ENCODE measurements around the gene P2RX3. TPM values are rescaled to one million over a fixed set of nuclear protein-coding genes. Genes with fewer than 3 reads are reported as not detected.
"Not testable (repeated sequence)": the region's sequence is repeated elsewhere in the genome, so short reads cannot be mapped to it uniquely, and the experiment has no call there.

Gene P2RX3
- total and polyA plus RNA-seq, 2 of the 8 experiments (the other 6 are each of a cell fraction or from before 2014, with no cell fraction given) = 0.45 to 0.47 TPM

DNA sequence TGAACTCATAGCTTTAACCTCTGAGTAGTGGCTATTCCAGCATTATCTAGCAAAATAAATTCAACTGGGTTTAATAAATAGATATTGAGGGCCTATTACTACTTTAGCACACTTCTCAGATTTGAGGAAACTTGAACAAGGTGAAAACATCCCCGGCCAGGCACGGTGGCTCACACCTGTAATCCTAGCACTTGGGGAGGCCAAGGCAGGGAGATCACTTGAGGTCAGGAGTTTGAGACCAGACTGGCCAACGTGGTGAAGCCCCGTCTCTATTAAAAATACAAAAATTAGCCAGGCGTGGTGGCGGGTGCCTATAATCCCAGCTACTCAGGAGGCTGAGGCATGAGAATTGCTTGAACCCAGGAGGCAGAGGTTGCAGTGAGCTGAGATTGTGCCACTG, 1.3 kb upstream of the P2RX3 start:
- DNase-seq (ENCODE audit: low read depth in 1 of 2, low spot score in 2 of 2); H4K20me1 ChIP-seq (replicated peaks in 1 of 2; ENCODE audit: control insufficient read depth in 1 of 2, insufficient read depth in 2 of 2, low read length in 2 of 2); H3K4me1 ChIP-seq (replicated peaks in 1 of 4; ENCODE audit: control insufficient read depth in 3 of 4, insufficient read depth in 4 of 4, low read length in 3 of 4); H2BK120ac ChIP-seq (replicated peaks; ENCODE audit: low read depth, low read length); H2AFZ ChIP-seq (ENCODE audit: low read length); H4K8ac ChIP-seq (ENCODE audit: extremely low read depth, insufficient read depth, low read length); H4K5ac ChIP-seq (ENCODE audit: insufficient read length, low read depth, low read length); H2BK20ac ChIP-seq (ENCODE audit: low read length); H3K27ac ChIP-seq (ENCODE audit: low read depth, low read length); H3K9me3 ChIP-seq (ENCODE audit: insufficient read depth in 2 of 2, low read depth in 1 of 2, low read length in 1 of 2); H3K14ac ChIP-seq (ENCODE audit: insufficient read length); H3K23ac ChIP-seq (ENCODE audit: insufficient read length); H2BK12ac ChIP-seq (ENCODE audit: low read depth, low read length); H3K9ac ChIP-seq (replicated peaks in 1 of 4; ENCODE audit: extremely low read depth in 1 of 4, low read depth in 3 of 4, low read length in 3 of 4); H3K4ac ChIP-seq (replicated peaks; ENCODE audit: insufficient read length, low read depth, low read length); H4K91ac ChIP-seq (replicated peaks; ENCODE audit: insufficient read length, low read length); H3K27me3 ChIP-seq (replicated peaks in 1 of 4; ENCODE audit: control insufficient read depth in 3 of 4, extremely low read depth in 1 of 4, insufficient read depth in 3 of 4, low read length in 3 of 4); H2AK5ac ChIP-seq (ENCODE audit: low read depth, low read length); FAIRE-seq; H2BK15ac ChIP-seq (ENCODE audit: low read length); H3K56ac ChIP-seq (replicated peaks; ENCODE audit: insufficient read length, low read depth, low read length); H3K79me1 ChIP-seq (ENCODE audit: low read depth, low read length); H3K23me2 ChIP-seq (ENCODE audit: low read depth, low read length); H3K4me3 ChIP-seq (ENCODE audit: extremely low read depth in 1 of 4, insufficient read depth in 2 of 4, low read depth in 3 of 4, low read length in 4 of 4); H3K18ac ChIP-seq (ENCODE audit: extremely low read depth, low read length); H3K4me2 ChIP-seq (ENCODE audit: insufficient read depth in 1 of 2, low read depth in 2 of 2, low read length in 2 of 2); H2BK5ac ChIP-seq (ENCODE audit: low read depth, low read length): not testable (repeated sequence)
- WGBS, 2 experiments (ENCODE audit: extremely low coverage in 1 of 2, insufficient coverage in 1 of 2, insufficient read length in 1 of 2, insufficient replicate concordance in 2 of 2, low coverage in 1 of 2, low lambda C conversion rate in 2 of 2, missing lambda C conversion rate in 1 of 2) = 95% methylated on average over 6 of the region's 6 CpGs; no CpG with 5 or more reads in 1 of the 2 experiments
- CTCF ChIA-PET (ENCODE audit: partially characterized antibody) = interaction anchor here (1.0 to 4.4 kb wide), 4 partner anchors 11 to 121 kb away, joined by 3 to 20 read pairs (median 4); partner anchors contain the start of gene TNKS1BP1
- POLR2A ChIA-PET (ENCODE audit: partially characterized antibody) = interaction anchor here (1.0 to 45.7 kb wide), 3 partner anchors 9 to 156 kb away, joined by 3 to 1279 read pairs (median 4); partner anchors contain the start of gene TNKS1BP1
- Histone ChIP-seq H3K79me2 (ENCODE audit: control insufficient read depth in 1 of 2, insufficient read depth in 2 of 2, low read length in 2 of 2) (peaks cover 12 to 29% of the 10 kb centered on the region in 2 experiments), H3K36me3 (ENCODE audit: control insufficient read depth in 2 of 4, insufficient read depth in 4 of 4, low read length in 3 of 4) (peaks cover 16 to 27% (median 22%) of the 10 kb centered on the region in 4 experiments)

All from H1 (cell line).